RWPE2 (cell line): Measurements from ENCODE around the gene TMPRSS3.

Experiments used
- ATAC-seq: fragments of 200-7000 bp; cut with Tn5 transposase; 3 replicates; pipeline ENCODE4 v1.9.1; 2021; ENCODE audit warnings: low read depth
- DNase-seq: peaks from one replicate; pipeline ENCODE4 v3.0.0-alpha.2; 2020; ENCODE audit warnings: low spot score
- H3K27ac ChIP-seq: fragments of 450-650 bp; 2 replicates; pipeline ENCODE4 v1.5.1; 2017; ENCODE audit warnings: mild to moderate bottlenecking; ENCODE audit not compliant: poor library complexity, severe bottlenecking
- H3K27me3 ChIP-seq: fragments of 250-450 bp; sonication (Bioruptor Pico); 2 replicates; pipeline ENCODE4 v1.5.1; 2021; ENCODE audit warnings: mild to moderate bottlenecking, moderate library complexity; ENCODE audit not compliant: insufficient read depth, poor library complexity, severe bottlenecking
- H3K36me3 ChIP-seq: fragments of 250-450 bp; sonication (Bioruptor Pico); 2 replicates; pipeline ENCODE4 v1.5.1; 2020; ENCODE audit warnings: low read depth, mild to moderate bottlenecking, moderate library complexity
- H3K4me1 ChIP-seq: fragments of 250-450 bp; sonication (Bioruptor Pico); 2 replicates; pipeline ENCODE4 v1.5.1; 2021; ENCODE audit warnings: mild to moderate bottlenecking, moderate library complexity; ENCODE audit not compliant: insufficient read depth, poor library complexity, severe bottlenecking
- H3K4me3 ChIP-seq: fragments of 250-450 bp; sonication (Bioruptor Pico); 2 replicates; pipeline ENCODE4 v1.5.1; 2021; ENCODE audit warnings: mild to moderate bottlenecking, moderate library complexity; ENCODE audit not compliant: severe bottlenecking
- H3K9me3 ChIP-seq: fragments of 250-450 bp; sonication (Bioruptor Pico); 2 replicates; pipeline ENCODE4 v1.5.1; 2021; ENCODE audit warnings: mild to moderate bottlenecking, moderate library complexity; ENCODE audit not compliant: severe bottlenecking
- CTCF ChIP-seq: fragments of 450-650 bp; IDR thresholded peaks from one replicate; pipeline ENCODE4 v1.5.1; 2017; ENCODE audit warnings: mild to moderate bottlenecking, moderate library complexity; ENCODE audit not compliant: poor library complexity, severe bottlenecking

TMPRSS3 gene

DNA sequence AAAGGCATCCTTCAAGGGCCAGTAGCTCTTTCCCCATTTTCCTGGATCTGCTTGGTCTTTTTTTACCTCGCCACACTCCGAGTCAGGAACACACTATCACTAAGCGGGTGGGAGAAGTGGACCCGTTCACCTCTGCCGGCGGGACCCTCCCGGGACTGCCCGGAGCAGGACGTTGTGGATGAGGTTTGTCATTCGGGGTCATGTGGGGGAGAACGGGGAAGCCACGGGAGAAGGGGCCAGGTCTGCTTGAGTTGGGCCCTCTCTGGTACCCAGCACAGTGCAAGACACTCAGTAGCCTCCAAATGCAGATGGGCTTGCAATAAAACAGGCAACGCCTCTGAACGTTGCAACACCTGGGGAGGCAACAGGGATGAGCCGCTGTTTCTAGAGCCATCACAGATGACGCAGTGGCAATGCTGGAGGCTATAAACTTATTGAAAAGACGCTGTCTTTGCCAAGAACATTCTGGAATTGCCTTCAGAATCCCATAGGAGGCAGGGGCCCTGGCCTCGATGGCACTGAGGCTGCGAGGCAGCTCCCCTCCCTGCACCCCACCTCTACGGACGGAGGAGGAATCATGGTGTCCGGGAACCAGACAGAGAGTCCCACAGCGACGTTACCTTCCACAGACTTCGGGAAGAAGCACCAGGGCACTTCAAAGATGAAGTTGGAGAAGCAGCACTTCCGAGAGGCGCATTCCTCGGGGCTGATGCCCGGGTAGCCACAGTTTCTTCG lies 48.8 kb downstream of the TMPRSS3 start:
- no peak for TF ChIP-seq CTCF
- no peaks in the 10 kb centered on the region for H3K27me3 ChIP-seq
- no peak overlapping the region for H3K4me3 ChIP-seq
- H3K36me3 ChIP-seq = no peaks in the 10 kb centered on the region
- no peaks in the 10 kb centered on the region for H3K9me3 ChIP-seq
- DNase-seq = no peak
- H3K4me1 ChIP-seq = no peaks in the 10 kb centered on the region
- H3K27ac ChIP-seq = no peak overlapping the region
- ATAC-seq = no peak

GRCh38 chr21:42346441-42346840 lies 49.4 kb downstream of the TMPRSS3 start:
- Histone ChIP-seq H3K4me1 (no peaks in the 10 kb centered on the region), H3K4me3 (no peak overlapping the region), H3K27ac (no peak overlapping the region), H3K9me3 (no peaks in the 10 kb centered on the region), H3K36me3 (no peaks in the 10 kb centered on the region), H3K27me3 (no peaks in the 10 kb centered on the region)
- no peak for ATAC-seq
- DNase-seq = no peak
- TF ChIP-seq CTCF = no peak

- H3K4me1 ChIP-seq = no peaks in the 10 kb centered on the region
- H3K27me3 ChIP-seq = no peaks in the 10 kb centered on the region
- TF ChIP-seq CTCF = no peak
- no peaks in the 10 kb centered on the region for H3K36me3 ChIP-seq
- H3K27ac ChIP-seq = no peak overlapping the region
- no peak for ATAC-seq
- no peak overlapping the region for H3K4me3 ChIP-seq
- DNase-seq = no peak
- no peaks in the 10 kb centered on the region for H3K9me3 ChIP-seq
These were observed 51.2 kb downstream of the TMPRSS3 start for GRCh38 chr21:42344631-42345030.

- Histone ChIP-seq H3K4me3 (no peak overlapping the region), H3K27me3 (no peaks in the 10 kb centered on the region), H3K36me3 (no peaks in the 10 kb centered on the region), H3K4me1 (no peaks in the 10 kb centered on the region), H3K27ac (no peak overlapping the region), H3K9me3 (no peaks in the 10 kb centered on the region)
- TF ChIP-seq CTCF = no peak
- no peak for ATAC-seq
- no peak for DNase-seq
These were observed 51.8 kb downstream of the TMPRSS3 start for GRCh38 chr21:42343963-42344510.

DNA sequence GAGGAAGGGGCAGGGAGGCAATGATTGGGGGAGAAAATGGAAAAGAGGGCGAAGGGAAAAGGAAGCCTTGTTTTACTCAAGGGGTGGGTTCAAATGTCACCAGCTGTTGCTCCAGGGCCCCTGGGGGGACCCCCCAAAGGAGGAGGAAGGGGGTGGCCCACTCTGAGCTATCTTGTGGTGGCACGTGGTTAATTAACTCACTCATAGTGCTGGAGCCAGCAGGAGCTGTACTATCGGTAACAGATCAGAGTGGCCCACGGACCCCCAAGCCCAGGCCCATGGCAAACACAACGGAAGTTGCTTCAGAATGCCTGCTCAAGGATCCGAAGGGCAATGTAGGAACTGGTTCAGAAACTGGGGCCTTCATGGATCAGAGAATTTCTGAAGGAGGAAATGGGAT lies 52.3 kb downstream of the TMPRSS3 start:
- no peaks in the 10 kb centered on the region for H3K36me3 ChIP-seq
- ATAC-seq (no peak), DNase-seq (no peak)
- no peaks in the 10 kb centered on the region for H3K4me1 ChIP-seq
- no peak overlapping the region for H3K4me3 ChIP-seq
- no peak for TF ChIP-seq CTCF
- no peaks in the 10 kb centered on the region for H3K9me3 ChIP-seq
- H3K27ac ChIP-seq = no peak overlapping the region
- no peaks in the 10 kb centered on the region for H3K27me3 ChIP-seq
